HTR-8/SVneo (cell line): ENCODE data around the gene OPN4.

Experiments used
- DNase-seq: peaks from one replicate; pipeline ENCODE4 v3.0.0; 2011; ENCODE audit warnings: low spot score, mixed read lengths; ENCODE audit not compliant: insufficient read length
- FAIRE-seq: peaks from 2 replicates; lab custom pipeline; 2011; peaks lifted over from hg19 to GRCh38; lab: Jason Lieb, UNC

The OPN4 gene

GRCh38 chr10:86712317-86712707 lies 58.0 kb downstream of the OPN4 start:
- DNase-seq (no peak), FAIRE-seq (no peak)

- DNase-seq, result no peak
- FAIRE-seq, result no peak
These were observed 60.9 kb downstream of the OPN4 start for GRCh38 chr10:86715156-86715795.

GRCh38 chr10:86715836-86716235 lies 61.5 kb downstream of the OPN4 start:
- no peak for DNase-seq
- FAIRE-seq, result no peak
